Activated CD4-positive, alpha-beta T cell treated with anti-CD3 and anti-CD28 coated beads, Interleukin-2, Interleukin-6, amounts not matched to agents 100 ng/mL and 50 ng/mL, durations not matched to agents 16 hours and 8 hours (primary cell): ENCODE results near the gene DENND2D.
"Not testable (repeated sequence)": the region's sequence is repeated elsewhere in the genome, so short reads cannot be mapped to it uniquely, and the experiment has no call there.

Source experiments
- DNase-seq: peaks from one replicate; pipeline ENCODE4 v3.0.0-alpha.2; 2020

Gene DENND2D

GRCh38 chr1:111221276-111221632 is 20.8 kb upstream of the DENND2D start:
- DNase-seq, result no peak

GRCh38 chr1:111220302-111220890 is 19.9 kb upstream of the DENND2D start:
- no peak for DNase-seq

GRCh38 chr1:111219557-111220286 is 19.3 kb upstream of the DENND2D start:
- peak; percentile 78 for DNase-seq

- no peak for DNase-seq
Observed at GRCh38 chr1:111218701-111219556, 18.5 kb upstream of the DENND2D start.

GRCh38 chr1:111217183-111217910 is 16.9 kb upstream of the DENND2D start:
- DNase-seq, result peak; percentile 72

GRCh38 chr1:111216751-111217150 is 16.3 kb upstream of the DENND2D start:
- no peak for DNase-seq

GRCh38 chr1:111215285-111215684 is 14.8 kb upstream of the DENND2D start:
- DNase-seq, result not testable (repeated sequence)

- peak; percentile 60 for DNase-seq
Observed at GRCh38 chr1:111214884-111215283, 14.4 kb upstream of the DENND2D start.

- no peak for DNase-seq
Observed at GRCh38 chr1:111214074-111214801, 13.8 kb upstream of the DENND2D start.

- DNase-seq, result no peak
Observed at GRCh38 chr1:111213412-111213811, 13.0 kb upstream of the DENND2D start.

- DNase-seq, result no peak
Observed at GRCh38 chr1:111212634-111213335, 12.3 kb upstream of the DENND2D start.

- DNase-seq, result no peak
Observed at GRCh38 chr1:111211921-111212320, 11.5 kb upstream of the DENND2D start.

GRCh38 chr1:111209622-111210021 is 9.2 kb upstream of the DENND2D start:
- no peak for DNase-seq

GRCh38 chr1:111208921-111209320 is 8.5 kb upstream of the DENND2D start:
- DNase-seq, result no peak

- DNase-seq, result no peak
Observed at GRCh38 chr1:111205714-111206050, 5.2 kb upstream of the DENND2D start.

GRCh38 chr1:111204983-111205713 is 4.7 kb upstream of the DENND2D start:
- DNase-seq, result no peak

GRCh38 chr1:111204201-111204982 is 3.9 kb upstream of the DENND2D start:
- peak; percentile 67 for DNase-seq

- peak; percentile 93 for DNase-seq
Observed at GRCh38 chr1:111203681-111204200, 3.3 kb upstream of the DENND2D start.

- DNase-seq, result no peak
Observed at GRCh38 chr1:111202707-111203623, 2.5 kb upstream of the DENND2D start.
